ENCODE measurements around the gene TMPRSS5.
A peak's percentile ranks its signal among the peaks of the same experiment; 100 is the strongest.
"Not testable (repeated sequence)": the region's sequence is repeated elsewhere in the genome, so short reads cannot be mapped to it uniquely, and the experiment has no call there.

TMPRSS5 gene

GRCh38 chr11:113697756-113698407 is 8.2 kb downstream of the TMPRSS5 start:
- no peak for DNase-seq (ENCODE audit: low read depth, low spot score)

GRCh38 chr11:113697111-113697510 is 9.0 kb downstream of the TMPRSS5 start:
- DNase-seq (ENCODE audit: low read depth, low spot score), result no peak

DNA sequence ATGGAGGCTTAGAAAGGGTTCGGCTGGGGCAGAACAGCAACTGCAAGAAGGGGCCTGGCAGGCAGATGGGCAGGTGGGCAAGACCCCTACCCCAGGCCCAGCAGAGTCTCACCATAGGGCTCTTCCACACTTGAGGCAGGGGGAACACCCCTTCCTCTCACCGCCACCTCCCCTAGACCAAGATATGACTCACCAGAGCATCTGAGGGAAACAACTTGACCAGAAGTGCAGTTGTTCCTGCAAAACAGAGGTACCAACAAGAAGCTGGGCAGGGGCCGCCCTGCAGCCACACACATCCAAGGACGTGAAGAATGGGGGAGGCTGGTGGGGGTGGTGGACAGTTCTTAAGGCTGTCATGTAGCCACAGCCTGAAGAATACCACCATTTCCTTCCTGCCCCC is 10.9 kb downstream of the TMPRSS5 start:
- DNase-seq (ENCODE audit: low read depth, low spot score), result no peak

DNA sequence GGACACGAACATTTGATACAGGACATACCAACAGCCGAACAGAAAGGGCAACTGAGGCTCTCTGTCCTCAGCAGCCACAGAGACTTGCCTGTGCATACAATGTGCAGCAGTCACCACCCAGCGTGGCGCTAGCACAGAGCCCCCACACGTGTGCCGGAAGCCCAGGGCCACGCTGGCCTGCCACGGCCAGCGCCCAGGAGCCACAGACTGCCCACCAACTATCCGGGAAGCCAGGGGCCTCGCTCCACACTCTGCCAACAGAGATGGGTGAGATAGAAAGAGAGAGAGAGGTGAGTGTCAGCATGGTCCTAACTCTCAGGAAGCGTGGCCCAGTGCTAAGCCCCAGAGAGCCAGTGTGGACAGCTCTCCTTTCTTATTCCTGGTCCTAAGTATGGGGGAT is 11.7 kb downstream of the TMPRSS5 start:
- DNase-seq (ENCODE audit: low read depth, low spot score), result no peak

DNA sequence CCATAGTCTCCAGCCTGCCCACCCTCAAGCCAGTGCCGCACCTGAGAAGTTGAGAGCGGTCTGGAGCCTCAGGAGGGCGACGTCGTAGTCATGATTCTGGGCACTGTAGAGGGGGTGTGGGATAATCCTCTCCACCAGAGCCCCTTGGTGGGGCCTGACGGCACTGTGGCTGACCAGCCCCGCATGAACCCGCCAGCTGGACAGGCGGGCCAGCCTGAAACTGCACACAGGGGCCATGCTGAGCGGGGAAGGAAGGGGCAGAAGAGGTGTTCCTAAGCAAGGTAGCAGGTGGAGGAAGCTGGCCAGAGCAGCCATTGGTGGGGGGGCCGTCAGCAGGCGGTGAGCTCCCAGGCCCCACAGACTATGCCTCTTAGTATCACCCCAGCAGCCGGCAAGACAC is 13.1 kb downstream of the TMPRSS5 start:
- no peak for DNase-seq (ENCODE audit: low read depth, low spot score)

GRCh38 chr11:113690619-113691569 is 15.2 kb downstream of the TMPRSS5 start:
- no peak for DNase-seq (ENCODE audit: low read depth, low spot score)

GRCh38 chr11:113689768-113690618 is 16.1 kb downstream of the TMPRSS5 start:
- no peak for DNase-seq (ENCODE audit: low read depth, low spot score)

- DNase-seq (ENCODE audit: low read depth, low spot score), result no peak
These were observed 20.3 kb downstream of the TMPRSS5 start for GRCh38 chr11:113685654-113686359.

DNA sequence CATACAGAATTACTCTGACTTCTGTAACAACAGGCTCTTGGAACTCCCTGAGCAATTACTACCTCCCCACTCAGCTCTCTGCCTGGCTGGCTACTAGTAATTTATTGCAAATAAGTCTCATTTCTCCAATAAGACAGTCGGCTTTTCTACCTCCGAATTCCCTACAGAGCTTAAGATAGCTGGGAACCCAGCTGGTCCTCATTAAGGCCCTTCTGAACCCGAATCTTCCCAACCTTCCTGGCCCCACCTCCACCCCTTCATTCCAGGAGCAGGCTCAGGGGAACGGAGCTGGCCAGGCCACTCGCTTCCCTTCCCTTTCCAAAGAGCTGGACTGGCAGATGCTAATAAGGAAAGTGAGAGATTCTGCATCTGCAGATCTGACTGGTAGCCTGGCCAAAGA is 21.6 kb downstream of the TMPRSS5 start:
- DNase-seq (ENCODE audit: low read depth, low spot score), result no peak

GRCh38 chr11:113683481-113684046 is 22.5 kb downstream of the TMPRSS5 start:
- DNase-seq (ENCODE audit: low read depth, low spot score), result no peak

- no peak for DNase-seq (ENCODE audit: low read depth, low spot score)
These were observed 24.2 kb downstream of the TMPRSS5 start for GRCh38 chr11:113681711-113682413.

GRCh38 chr11:113681282-113681681 is 24.8 kb downstream of the TMPRSS5 start:
- DNase-seq (ENCODE audit: low read depth, low spot score), result no peak

DNA sequence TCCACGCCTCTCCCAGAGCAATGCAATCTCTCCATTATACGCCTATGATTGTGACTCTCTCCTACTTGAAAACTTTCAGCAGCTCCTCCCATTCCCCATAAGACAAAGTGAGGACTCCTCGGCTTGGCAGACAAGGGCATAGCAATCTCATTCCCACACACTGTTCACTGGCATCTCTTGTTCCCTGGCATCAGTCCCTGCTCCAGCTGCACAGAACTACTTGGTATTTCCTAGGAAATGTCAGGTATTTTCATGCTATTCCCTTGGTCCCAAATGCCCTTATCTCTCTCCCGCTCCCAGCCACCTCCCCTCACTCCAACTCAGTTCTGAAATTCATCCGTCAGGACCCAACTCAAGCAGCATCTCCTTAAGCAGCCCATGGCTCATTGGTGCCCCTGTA is 28.4 kb downstream of the TMPRSS5 start:
- DNase-seq (ENCODE audit: low read depth, low spot score), result no peak

- no peak for DNase-seq (ENCODE audit: low read depth, low spot score)
These were observed 30.5 kb downstream of the TMPRSS5 start for GRCh38 chr11:113675565-113675964.

DNA sequence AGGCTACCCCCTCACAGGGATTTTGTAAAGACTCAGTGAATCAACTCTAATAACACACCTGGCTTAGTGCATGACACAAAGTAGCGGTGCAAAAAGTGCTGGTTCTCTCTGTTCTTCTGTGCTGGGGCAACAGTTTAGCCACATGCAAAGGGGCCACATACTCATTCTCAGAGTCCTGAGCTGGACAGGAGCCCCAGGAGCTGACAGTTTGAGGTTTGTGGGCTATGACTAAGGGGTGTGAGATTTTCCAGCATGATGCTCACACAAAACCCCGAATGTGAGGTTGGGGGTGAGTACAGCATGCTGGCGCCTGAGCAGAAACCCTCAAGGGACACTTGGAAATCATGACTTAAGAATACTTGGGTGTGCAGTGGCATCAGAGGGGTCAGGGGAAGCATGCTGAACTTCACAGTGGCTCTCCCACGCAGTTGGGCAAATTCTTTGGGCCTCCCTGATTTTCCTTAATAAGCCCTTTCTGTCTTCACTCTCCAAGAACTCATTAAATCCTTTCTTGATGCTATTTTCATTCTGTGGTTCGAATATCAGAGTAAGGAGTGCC is 31.0 kb downstream of the TMPRSS5 start:
- DNase-seq (ENCODE audit: low read depth, low spot score), result peak; percentile 55

DNA sequence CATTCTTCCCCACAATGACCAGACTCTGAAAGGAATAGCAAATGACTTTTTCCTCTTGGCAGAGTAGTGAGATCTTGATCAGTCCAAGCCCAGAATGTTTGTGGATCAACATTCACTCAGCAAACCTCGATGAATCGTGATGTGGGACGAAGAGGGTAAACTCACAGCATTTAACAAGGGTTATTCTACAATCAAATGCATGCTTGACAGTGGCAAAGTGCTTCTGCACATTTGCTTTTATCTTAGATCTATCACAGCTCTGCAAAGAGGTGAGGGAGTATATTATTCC is 31.8 kb downstream of the TMPRSS5 start:
- DNase-seq (ENCODE audit: low read depth, low spot score), result no peak

- no peak for DNase-seq (ENCODE audit: low read depth, low spot score)
These were observed 32.3 kb downstream of the TMPRSS5 start for GRCh38 chr11:113673550-113674396.

GRCh38 chr11:113671914-113672313 is 34.2 kb downstream of the TMPRSS5 start:
- not testable (repeated sequence) for DNase-seq (ENCODE audit: low read depth, low spot score)

DNA sequence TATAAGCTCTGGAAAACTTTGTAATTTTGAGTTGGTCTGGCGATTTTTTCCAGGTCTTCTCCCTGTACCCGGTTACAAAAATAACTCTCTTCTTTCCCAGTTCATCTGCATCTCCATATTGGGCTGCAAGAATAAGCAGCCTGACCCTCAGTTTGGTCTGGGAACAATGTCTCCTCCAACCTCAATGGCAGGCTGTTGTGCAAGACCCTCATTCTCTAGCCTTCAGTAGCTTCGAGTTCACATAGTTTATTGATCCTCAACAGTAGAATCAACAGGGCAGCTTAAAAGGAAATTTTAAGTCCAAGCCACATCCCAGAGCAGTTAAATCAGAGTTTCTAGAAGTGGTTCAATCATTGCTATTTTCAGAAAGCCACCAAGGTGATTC is 35.3 kb downstream of the TMPRSS5 start:
- no peak for DNase-seq (ENCODE audit: low read depth, low spot score)
